SKM-1 (cell line): ENCODE measurements around the gene FBH1.

Experiments
- DNase-seq: peaks from one replicate; lab custom pipeline; 2025; ENCODE audit not compliant: unreplicated experiment; lab: John Stamatoyannopoulos, UW

FBH1 gene

GRCh38 chr10:5976512-5977470, 86.7 kb downstream of the FBH1 start:
- DNase-seq: no peak

- DNase-seq: no peak
Observed at GRCh38 chr10:5977471-5978229, 87.6 kb downstream of the FBH1 start, which contains the start of gene IL15RA. TSS of gene IL15RA (minus strand) at chr10:5977543. CDS start at chr10:5977492, 51 bp downstream.

- no peak for DNase-seq
Observed at GRCh38 chr10:5978230-5978489, 88.1 kb downstream of the FBH1 start.

- DNase-seq: no peak
Observed at GRCh38 chr10:5981529-5981928, 91.5 kb downstream of the FBH1 start.

- DNase-seq: no peak
Observed at GRCh38 chr10:5983774-5984173, 93.7 kb downstream of the FBH1 start.

- no peak for DNase-seq
Observed at GRCh38 chr10:5985029-5985428, 95.0 kb downstream of the FBH1 start.
